Dermis microvascular lymphatic vessel endothelial cell (primary cell): Measurements from ENCODE around the gene BICD2. TPM values are rescaled to one million over a fixed set of nuclear protein-coding genes. Genes with fewer than 3 reads are reported as not detected.
A peak's percentile ranks its signal among the peaks of the same experiment; 100 is the strongest.

ENCODE experiments used
- DNase-seq, 2 donors: peaks; one replicate each; pipeline versions ENCODE4 v3.0.0 to v3.0.0-alpha.2; 2010; ENCODE audit warnings: low read depth in 2 of 2
- total RNA-seq: library from RNA; depleted of rRNA; stranded (reverse); fragments of >200 nt; gene quantifications from 2 replicates; pipeline ENCODE4 v1.2.1, GENCODE V29; 2014

The BICD2 gene
- total RNA-seq, 1 donor from 2014 or later: 34.0 TPM

- DNase-seq: peak; percentile 98 to 99
Observed at GRCh38 chr9:92669890-92670708, 94.5 kb downstream of the BICD2 start, which contains the start of gene IPPK. TSS of gene IPPK (minus strand) at chr9:92670131. CDS start at chr9:92669988, 143 bp downstream.

GRCh38 chr9:92669527-92669889, 95.1 kb downstream of the BICD2 start:
- peak in 1 of 2 donors; percentile 40 for DNase-seq

GRCh38 chr9:92668746-92669526, 95.7 kb downstream of the BICD2 start:
- peak; percentile 42 to 62 for DNase-seq

- DNase-seq: no peak
Observed at GRCh38 chr9:92666912-92667532, 97.6 kb downstream of the BICD2 start.

- no peak for DNase-seq
Observed at GRCh38 chr9:92666236-92666635, 98.4 kb downstream of the BICD2 start.

GRCh38 chr9:92665836-92666235, 98.8 kb downstream of the BICD2 start:
- DNase-seq: no peak

GRCh38 chr9:92664394-92665152, 100.1 kb downstream of the BICD2 start:
- DNase-seq: no peak

GRCh38 chr9:92663951-92664350, 100.7 kb downstream of the BICD2 start:
- DNase-seq: no peak

- DNase-seq: no peak
Observed at GRCh38 chr9:92663126-92663525, 101.5 kb downstream of the BICD2 start.

GRCh38 chr9:92661743-92662142, 102.9 kb downstream of the BICD2 start:
- DNase-seq: peak in 1 of 2 donors; percentile 58

Other genes starting within 250 kb of the BICD2 start
- gene ECM2, start 228.8 kb downstream of the BICD2 start, total RNA-seq: not detected in 2 replicates
- gene IPPK, start 94.7 kb downstream of the BICD2 start, total RNA-seq: 15.4 and 17.6 TPM in 2 replicates
- 7.7 and 8.5 TPM in 2 replicates for gene ZNF484, start 113.2 kb upstream of the BICD2 start, total RNA-seq
- gene FGD3, start 182.7 kb upstream of the BICD2 start, total RNA-seq: not detected in 2 replicates